HPDE6-E6E7 (cell line): ENCODE results near the gene RAD23A.

Source experiments
- DNase-seq: peaks from one replicate; pipeline ENCODE4 v3.0.0; 2011; ENCODE audit warnings: missing footprints; ENCODE audit errors: extremely low spot score

Gene RAD23A

GRCh38 chr19:12984683-12985048 lies 39.0 kb downstream of the RAD23A start:
- DNase-seq: no peak

GRCh38 chr19:12985049-12985776 lies 39.6 kb downstream of the RAD23A start:
- DNase-seq: no peak

- no peak for DNase-seq
These were observed 41.1 kb downstream of the RAD23A start for GRCh38 chr19:12986726-12987125.

GRCh38 chr19:12987190-12987589 lies 41.5 kb downstream of the RAD23A start:
- no peak for DNase-seq

- no peak for DNase-seq
These were observed 42.1 kb downstream of the RAD23A start for GRCh38 chr19:12987781-12988180.

- no peak for DNase-seq
These were observed 44.8 kb downstream of the RAD23A start for GRCh38 chr19:12990431-12990830.

- no peak for DNase-seq
These were observed 45.2 kb downstream of the RAD23A start for GRCh38 chr19:12990853-12991252.

GRCh38 chr19:12991296-12991695 lies 45.6 kb downstream of the RAD23A start:
- DNase-seq: no peak

GRCh38 chr19:12992729-12993128 lies 47.1 kb downstream of the RAD23A start:
- no peak for DNase-seq

GRCh38 chr19:12993562-12993961 lies 47.9 kb downstream of the RAD23A start:
- DNase-seq: no peak

GRCh38 chr19:12994701-12995595 lies 49.3 kb downstream of the RAD23A start, which contains the start of gene NFIX:
TSS of gene NFIX (plus strand) at chr19:12995475. CDS start at chr19:12995838, 363 bp downstream.
- peak; percentile 59 for DNase-seq

- no peak for DNase-seq
These were observed 50.1 kb downstream of the RAD23A start for GRCh38 chr19:12995596-12996405.

- no peak for DNase-seq
These were observed 50.9 kb downstream of the RAD23A start for GRCh38 chr19:12996406-12997094.

- no peak for DNase-seq
These were observed 51.7 kb downstream of the RAD23A start for GRCh38 chr19:12997179-12997966.

GRCh38 chr19:12997967-12998940 lies 52.6 kb downstream of the RAD23A start:
- DNase-seq: no peak

GRCh38 chr19:13001166-13001501 lies 55.5 kb downstream of the RAD23A start:
- no peak for DNase-seq

GRCh38 chr19:13001502-13002165 lies 56.0 kb downstream of the RAD23A start:
- no peak for DNase-seq

- DNase-seq: no peak
These were observed 56.7 kb downstream of the RAD23A start for GRCh38 chr19:13002166-13002898.
